ENCODE data around the gene IL4I1. TPM values are rescaled to one million over a fixed set of nuclear protein-coding genes. Genes with fewer than 3 reads are reported as not detected.
"Not testable (repeated sequence)": the region's sequence is repeated elsewhere in the genome, so short reads cannot be mapped to it uniquely, and the experiment has no call there.

IL4I1 gene
- total RNA-seq (2014; rRNA removed; shearing (Covaris generic)): 0.13 and 0.24 TPM in 2 replicates
- 0.03 and 0.25 TPM in 2 replicates for polyA plus RNA-seq (2015; cell fraction: cytosol; rRNA removed)
- polyA plus RNA-seq (2015; cell fraction: nucleus; rRNA removed): 0.57 and 2.2 TPM in 2 replicates

GRCh38 chr19:49896863-49897621 is at the start of gene IL4I1:
IL4I1 (minus strand) TSS chr19:49896887; CDS start chr19:49896160, 727 bp downstream.
- DNase-seq (ENCODE audit: low read depth): peak; percentile 54

- no peak for DNase-seq (ENCODE audit: low read depth)
Measured at GRCh38 chr19:49946415-49946814, 49.7 kb upstream of the IL4I1 start.

- not testable (repeated sequence) for DNase-seq (ENCODE audit: low read depth)
Measured at GRCh38 chr19:49944567-49944966, 47.9 kb upstream of the IL4I1 start.

GRCh38 chr19:49940482-49940791 is 43.8 kb upstream of the IL4I1 start:
- no peak for DNase-seq (ENCODE audit: low read depth)

- no peak for DNase-seq (ENCODE audit: low read depth)
Measured at GRCh38 chr19:49939721-49940481, 43.2 kb upstream of the IL4I1 start.

GRCh38 chr19:49938662-49939061 is 42.0 kb upstream of the IL4I1 start:
- DNase-seq (ENCODE audit: low read depth): no peak

- DNase-seq (ENCODE audit: low read depth): peak; percentile 60
Measured at GRCh38 chr19:49937750-49938381, 41.2 kb upstream of the IL4I1 start.

- DNase-seq (ENCODE audit: low read depth): no peak
Measured at GRCh38 chr19:49936549-49936948, 39.9 kb upstream of the IL4I1 start.

GRCh38 chr19:49933643-49934042 is 37.0 kb upstream of the IL4I1 start:
- DNase-seq (ENCODE audit: low read depth): no peak

GRCh38 chr19:49932731-49933131 is 36.0 kb upstream of the IL4I1 start:
- DNase-seq (ENCODE audit: low read depth): no peak

- DNase-seq (ENCODE audit: low read depth): no peak
Measured at GRCh38 chr19:49932041-49932451, 35.4 kb upstream of the IL4I1 start.

GRCh38 chr19:49931293-49932040 is 34.8 kb upstream of the IL4I1 start:
- no peak for DNase-seq (ENCODE audit: low read depth)

GRCh38 chr19:49930483-49931011 is 33.9 kb upstream of the IL4I1 start:
- no peak for DNase-seq (ENCODE audit: low read depth)

GRCh38 chr19:49929611-49930482 is 33.2 kb upstream of the IL4I1 start:
- DNase-seq (ENCODE audit: low read depth): peak; percentile 91

GRCh38 chr19:49929121-49929610 is 32.5 kb upstream of the IL4I1 start, which contains the start of the genes ATF5 and NUP62:
ATF5 (plus strand) TSS chr19:49929205; CDS start chr19:49930851, 1,646 bp downstream.
NUP62 (minus strand) TSS chr19:49929504; CDS start chr19:49909807, 19,697 bp downstream.
- peak; percentile 80 for DNase-seq (ENCODE audit: low read depth)

- DNase-seq (ENCODE audit: low read depth): no peak
Measured at GRCh38 chr19:49927526-49928264, 31.0 kb upstream of the IL4I1 start.

GRCh38 chr19:49926515-49926914 is 29.8 kb upstream of the IL4I1 start:
- no peak for DNase-seq (ENCODE audit: low read depth)

GRCh38 chr19:49925486-49925885 is 28.8 kb upstream of the IL4I1 start:
- no peak for DNase-seq (ENCODE audit: low read depth)

- not testable (repeated sequence) for DNase-seq (ENCODE audit: low read depth)
Measured at GRCh38 chr19:49924881-49925210, 28.2 kb upstream of the IL4I1 start.

Measured in HT1080 (cell line).